Mucosa of rectum (tissue), 2 donors: ENCODE results near the gene AGFG2.
"Not testable (repeated sequence)": the region's sequence is repeated elsewhere in the genome, so short reads cannot be mapped to it uniquely, and the experiment has no call there.

Source experiments
- H3K27ac ChIP-seq, 2 donors: one replicate each; pipeline ENCODE4 v1.7.0; 2013; ENCODE audit warnings: inconsistent platforms in 2 of 2, low read depth in 2 of 2, low read length in 2 of 2
- H3K27me3 ChIP-seq, 2 donors: one replicate each; pipeline ENCODE4 v1.7.0; 2013; ENCODE audit warnings: low read length in 2 of 2; ENCODE audit not compliant: control insufficient read depth in 2 of 2, insufficient read depth in 2 of 2
- H3K36me3 ChIP-seq, 2 donors: one replicate each; pipeline ENCODE4 v1.7.0; 2013; ENCODE audit warnings: low read length in 2 of 2; ENCODE audit not compliant: control insufficient read depth in 2 of 2, insufficient read depth in 2 of 2
- H3K4me1 ChIP-seq, 2 donors: one replicate each; pipeline ENCODE4 v1.7.0; 2013; ENCODE audit warnings: low read length in 2 of 2, mild to moderate bottlenecking in 1 of 2; ENCODE audit not compliant: control insufficient read depth in 2 of 2, insufficient read depth in 2 of 2
- H3K4me3 ChIP-seq, 2 donors: one replicate each; pipeline ENCODE4 v1.7.0; 2013; ENCODE audit warnings: low read length in 2 of 2
- H3K9ac ChIP-seq, 2 donors: one replicate each; pipeline ENCODE4 v1.7.0; 2013; ENCODE audit warnings: low read length in 2 of 2, low read depth in 1 of 2, mild to moderate bottlenecking in 1 of 2
- H3K9me3 ChIP-seq, 2 donors: one replicate each; pipeline ENCODE4 v1.7.0; 2013; ENCODE audit warnings: low read length in 2 of 2; ENCODE audit not compliant: control insufficient read depth in 2 of 2
- donor health status: healthy.
- donor health status: Normal muscosa, but diverticular disease.

AGFG2 gene, protein sequence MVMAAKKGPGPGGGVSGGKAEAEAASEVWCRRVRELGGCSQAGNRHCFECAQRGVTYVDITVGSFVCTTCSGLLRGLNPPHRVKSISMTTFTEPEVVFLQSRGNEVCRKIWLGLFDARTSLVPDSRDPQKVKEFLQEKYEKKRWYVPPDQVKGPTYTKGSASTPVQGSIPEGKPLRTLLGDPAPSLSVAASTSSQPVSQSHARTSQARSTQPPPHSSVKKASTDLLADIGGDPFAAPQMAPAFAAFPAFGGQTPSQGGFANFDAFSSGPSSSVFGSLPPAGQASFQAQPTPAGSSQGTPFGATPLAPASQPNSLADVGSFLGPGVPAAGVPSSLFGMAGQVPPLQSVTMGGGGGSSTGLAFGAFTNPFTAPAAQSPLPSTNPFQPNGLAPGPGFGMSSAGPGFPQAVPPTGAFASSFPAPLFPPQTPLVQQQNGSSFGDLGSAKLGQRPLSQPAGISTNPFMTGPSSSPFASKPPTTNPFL

DNA sequence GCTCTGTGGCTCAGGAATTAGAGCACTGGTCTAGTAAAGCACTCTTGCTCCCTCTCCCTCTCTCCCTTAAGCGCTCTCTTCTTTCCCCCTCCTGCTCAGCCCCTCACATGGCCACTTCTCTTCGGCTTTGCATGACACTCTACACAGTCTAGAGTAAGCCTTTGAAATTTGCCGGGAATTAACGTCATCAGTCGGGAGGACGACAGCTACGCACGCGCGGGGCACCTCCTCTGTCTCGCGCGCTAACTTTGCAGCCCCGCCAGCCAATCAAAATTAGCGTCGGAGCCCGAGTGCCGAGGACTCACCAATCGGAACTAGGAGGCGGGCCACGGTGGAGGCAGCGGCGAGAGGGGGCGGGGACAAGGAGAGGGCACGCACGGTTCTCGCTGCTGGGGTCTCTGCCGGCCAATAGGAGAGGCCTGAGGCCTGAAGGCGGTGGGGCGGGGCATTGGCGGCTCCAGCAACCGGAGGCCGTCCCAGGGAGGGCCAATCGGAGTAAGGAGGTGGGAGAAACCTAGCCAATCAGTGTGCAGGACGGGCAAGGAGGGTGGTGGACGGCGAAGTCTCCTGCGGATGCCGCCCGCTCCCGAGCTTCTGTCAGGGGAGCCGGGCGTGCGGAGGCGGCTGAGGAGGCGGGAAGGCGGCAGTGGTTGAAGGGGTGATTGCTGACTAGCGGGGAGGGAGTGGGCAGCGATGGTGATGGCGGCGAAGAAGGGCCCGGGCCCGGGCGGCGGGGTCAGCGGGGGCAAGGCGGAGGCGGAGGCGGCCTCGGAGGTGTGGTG is at the start of gene AGFG2:
AGFG2 (plus strand) TSS at position 550 of the 782 bp plus-strand sequence; CDS start at position 694, 144 bp downstream.
- Histone ChIP-seq H3K9me3 (no peaks in the 10 kb centered on the region), H3K27me3 (no peaks in the 10 kb centered on the region), H3K4me1 (peaks cover 17 to 23% of the 10 kb centered on the region in 2 donors), H3K9ac (peak within 1 kb of the TSS; percentile 52 to 85), H3K36me3 (no peaks in the 10 kb centered on the region), H3K27ac (peak within 1 kb of the TSS; percentile 85 to 87), H3K4me3 (peak within 1 kb of the TSS; percentile 88 to 95)

DNA sequence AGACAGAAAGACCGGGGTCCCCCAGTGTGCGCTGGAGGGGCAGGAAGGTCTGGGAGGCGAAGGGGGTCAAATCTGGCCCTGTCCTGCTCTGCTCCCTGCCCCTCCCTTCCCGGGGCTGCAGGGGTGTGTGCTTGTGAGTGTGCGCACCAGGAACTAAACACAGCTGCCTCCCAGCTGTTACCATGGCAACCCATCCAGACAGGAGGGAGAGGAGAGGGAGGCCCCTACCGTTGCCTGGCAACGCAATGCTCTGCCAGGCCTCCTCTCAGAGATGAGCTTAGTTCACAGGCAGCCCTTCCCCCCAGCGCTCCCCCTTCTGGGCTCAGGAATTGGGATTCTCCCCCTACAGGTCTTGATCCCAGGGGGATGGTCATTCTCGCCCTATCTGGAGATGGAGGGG is 49.2 kb upstream of the AGFG2 start:
- Histone ChIP-seq H3K4me1 (peaks cover 3 to 5% of the 10 kb centered on the region in 2 donors), H3K27ac (no peak overlapping the region), H3K9me3 (no peaks in the 10 kb centered on the region), H3K27me3 (peaks cover 0 to 5% of the 10 kb centered on the region in 2 donors), H3K4me3 (no peak overlapping the region), H3K36me3 (no peaks in the 10 kb centered on the region), H3K9ac (no peak overlapping the region)

DNA sequence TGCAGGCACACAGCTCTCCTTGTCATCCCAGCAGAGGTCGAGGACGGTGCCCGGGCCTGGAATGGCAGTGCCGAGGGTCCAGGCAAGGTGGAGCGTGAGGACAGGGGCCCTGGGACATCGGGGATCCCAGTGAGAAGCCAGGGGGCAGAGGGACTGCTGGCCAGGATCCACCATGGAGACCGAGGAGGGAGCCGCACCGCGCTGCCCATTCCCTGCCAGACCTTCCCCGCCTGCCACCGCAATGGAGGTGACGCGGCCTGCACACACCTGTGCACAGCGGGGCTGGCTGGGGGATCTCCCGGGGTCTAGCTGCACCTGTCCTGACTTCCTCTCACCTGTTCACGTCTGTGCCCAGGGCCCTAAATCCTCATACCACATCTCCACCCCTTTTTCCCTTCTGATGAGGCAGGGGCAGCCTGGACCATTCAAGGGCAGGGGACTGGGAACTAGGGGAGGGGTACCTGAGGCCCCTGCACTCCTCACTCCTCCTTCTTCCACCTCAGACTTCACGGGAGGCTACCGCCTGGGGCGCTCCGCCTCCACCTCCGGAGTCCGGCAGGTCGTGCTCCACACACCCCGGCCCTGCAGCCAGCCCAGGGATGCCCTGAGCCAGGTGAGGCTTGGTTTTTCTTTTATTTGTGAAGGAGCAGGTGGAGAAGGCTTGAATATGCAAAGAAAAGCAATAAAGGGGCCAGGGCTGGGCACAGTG is 48.4 kb upstream of the AGFG2 start:
- H3K4me3 ChIP-seq, result no peak overlapping the region
- no peaks in the 10 kb centered on the region for H3K36me3 ChIP-seq
- no peaks in the 10 kb centered on the region for H3K9me3 ChIP-seq
- no peak overlapping the region for H3K9ac ChIP-seq
- H3K4me1 ChIP-seq, result peaks cover 3 to 5% of the 10 kb centered on the region in 2 donors
- peaks cover 0 to 5% of the 10 kb centered on the region in 2 donors for H3K27me3 ChIP-seq
- H3K27ac ChIP-seq, result no peak overlapping the region

DNA sequence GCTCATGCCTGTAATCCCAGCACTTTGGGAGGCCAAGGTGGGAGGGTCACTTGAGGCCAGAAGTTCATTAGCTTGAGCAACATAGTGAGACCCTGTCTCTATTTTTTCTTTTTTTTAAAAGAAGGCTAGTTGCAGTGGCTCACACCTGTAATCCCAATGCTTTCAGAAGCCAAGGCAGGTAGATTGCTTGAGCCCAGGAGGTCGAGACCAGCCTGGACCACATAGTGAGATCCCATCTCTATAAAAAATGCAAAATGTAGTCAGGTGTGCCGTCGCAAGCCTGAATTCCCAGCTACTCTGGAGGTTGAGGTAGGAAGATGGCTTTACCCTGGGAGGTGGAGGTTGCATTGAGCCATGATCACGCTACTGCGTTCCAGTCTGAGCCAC is 47.8 kb upstream of the AGFG2 start:
- Histone ChIP-seq H3K9me3 (no peaks in the 10 kb centered on the region), H3K36me3 (no peaks in the 10 kb centered on the region), H3K27me3 (peaks cover 0 to 5% of the 10 kb centered on the region in 2 donors), H3K27ac (no peak overlapping the region), H3K4me3 (no peak overlapping the region), H3K4me1 (peaks cover 3 to 5% of the 10 kb centered on the region in 2 donors), H3K9ac (no peak overlapping the region)

DNA sequence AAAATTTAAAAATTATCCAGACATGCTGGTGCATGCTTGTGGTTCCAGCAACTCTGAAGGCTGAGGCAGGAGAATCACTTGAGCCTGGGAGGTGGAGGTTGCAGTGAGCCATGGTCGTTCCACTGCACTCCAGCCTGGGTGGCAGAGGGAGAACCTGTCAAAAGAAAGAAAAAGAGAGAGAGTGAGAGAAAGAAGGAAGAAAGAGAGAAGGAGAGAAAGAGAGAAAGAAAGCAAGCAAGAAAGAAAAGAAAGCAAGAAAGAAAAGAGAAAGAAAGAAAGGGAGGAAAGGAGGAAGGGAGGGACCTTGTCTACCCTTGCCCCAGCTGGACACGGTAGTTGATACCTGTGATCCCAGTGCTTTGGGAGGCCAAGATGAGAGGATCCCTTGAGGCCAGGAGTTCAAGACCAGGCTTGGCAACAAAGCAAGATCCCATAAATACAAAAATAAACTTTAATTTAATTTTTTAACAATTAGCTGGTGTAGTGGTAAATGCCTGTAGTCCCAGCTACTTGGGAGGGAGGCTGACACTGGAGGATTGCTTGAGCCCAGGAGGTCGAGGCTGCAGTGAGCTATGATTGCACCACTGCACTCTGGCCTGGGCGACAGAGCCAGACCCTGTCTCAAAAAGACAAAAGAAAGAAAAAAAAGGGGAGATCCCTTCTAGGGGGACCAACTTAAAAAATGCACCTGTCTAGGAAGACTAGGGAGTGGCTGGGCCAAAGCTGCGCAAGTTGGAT is 46.1 kb upstream of the AGFG2 start:
- Histone ChIP-seq H3K9me3 (no peaks in the 10 kb centered on the region), H3K27me3 (peaks cover 0 to 5% of the 10 kb centered on the region in 2 donors), H3K4me1 (peaks cover 3 to 5% of the 10 kb centered on the region in 2 donors), H3K36me3 (no peaks in the 10 kb centered on the region), H3K9ac (no peak overlapping the region), H3K4me3 (peak overlapping the region; percentile 35 to 50), H3K27ac (no peak overlapping the region)

DNA sequence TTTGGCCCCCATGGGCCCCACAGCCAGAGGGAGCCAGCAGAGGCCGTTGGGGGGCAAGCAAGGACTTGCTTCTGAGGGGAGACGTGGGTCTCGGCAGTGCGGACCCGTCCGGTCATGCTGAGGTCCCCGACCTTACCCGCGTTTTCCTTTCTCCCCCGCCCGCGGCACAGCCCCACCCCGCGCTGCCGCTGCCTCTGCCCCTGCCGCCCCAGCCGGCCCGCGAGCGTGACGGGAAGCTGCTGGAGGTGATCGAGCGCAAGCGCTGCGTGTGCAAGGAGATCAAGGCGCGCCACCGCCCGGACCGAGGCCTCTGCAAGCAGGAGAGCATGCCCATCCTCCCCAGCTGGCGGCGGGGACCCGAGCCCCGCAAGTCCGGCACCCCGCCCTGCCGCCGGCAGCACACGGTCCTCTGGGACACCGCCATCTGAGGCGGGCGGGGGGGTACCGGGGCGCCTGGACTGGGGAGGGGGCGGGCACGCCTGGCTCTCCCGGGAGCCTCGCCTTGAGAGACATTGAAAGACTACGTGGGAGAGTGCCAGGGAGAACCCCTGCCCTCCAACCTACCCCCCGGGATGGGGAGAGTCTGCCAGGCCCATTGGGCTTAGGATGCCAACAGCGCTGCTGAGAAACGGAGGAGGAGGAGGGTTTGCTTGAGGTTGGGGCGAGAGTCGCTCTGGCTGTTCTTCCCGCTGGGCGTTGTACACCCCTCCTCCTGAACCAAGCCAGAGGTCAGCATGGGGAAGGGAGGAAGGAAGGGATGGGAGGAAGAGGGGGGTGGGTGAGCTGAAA is 45.3 kb upstream of the AGFG2 start:
- Histone ChIP-seq H3K27ac (no peak overlapping the region), H3K9ac (no peak overlapping the region), H3K4me3 (peak overlapping the region; percentile 35 to 50)

DNA sequence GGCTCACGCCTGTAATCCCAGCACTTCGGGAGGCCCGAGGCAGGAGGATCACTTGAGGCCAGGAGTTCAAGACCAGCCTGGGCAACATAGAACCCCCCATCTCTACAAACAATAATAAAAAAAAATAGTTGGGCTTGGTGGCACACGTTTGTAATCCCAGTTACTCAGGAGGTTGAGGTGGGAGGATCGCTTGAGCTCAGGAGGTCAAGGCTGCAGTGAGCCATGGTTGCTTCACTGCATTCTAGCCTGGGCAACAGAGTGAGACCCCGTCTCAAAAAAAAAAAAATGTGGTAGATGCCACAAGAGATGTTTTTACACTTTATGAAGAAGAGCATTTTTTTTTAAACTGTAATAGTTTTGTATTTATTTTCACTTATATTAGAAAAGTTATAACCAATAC is 42.5 kb upstream of the AGFG2 start:
- Histone ChIP-seq H3K4me3 (no peak overlapping the region), H3K4me1 (peaks cover 3 to 5% of the 10 kb centered on the region in 2 donors), H3K27me3 (peaks cover 0 to 5% of the 10 kb centered on the region in 2 donors), H3K9ac (no peak overlapping the region), H3K36me3 (no peaks in the 10 kb centered on the region), H3K27ac (no peak overlapping the region), H3K9me3 (no peaks in the 10 kb centered on the region)

More for the DNA sequence above, 45.3 kb upstream of the AGFG2 start:
- Histone ChIP-seq H3K27me3 (peaks cover 0 to 5% of the 10 kb centered on the region in 2 donors), H3K9me3 (no peaks in the 10 kb centered on the region), H3K4me1 (peaks cover 3 to 5% of the 10 kb centered on the region in 2 donors), H3K36me3 (no peaks in the 10 kb centered on the region)

DNA sequence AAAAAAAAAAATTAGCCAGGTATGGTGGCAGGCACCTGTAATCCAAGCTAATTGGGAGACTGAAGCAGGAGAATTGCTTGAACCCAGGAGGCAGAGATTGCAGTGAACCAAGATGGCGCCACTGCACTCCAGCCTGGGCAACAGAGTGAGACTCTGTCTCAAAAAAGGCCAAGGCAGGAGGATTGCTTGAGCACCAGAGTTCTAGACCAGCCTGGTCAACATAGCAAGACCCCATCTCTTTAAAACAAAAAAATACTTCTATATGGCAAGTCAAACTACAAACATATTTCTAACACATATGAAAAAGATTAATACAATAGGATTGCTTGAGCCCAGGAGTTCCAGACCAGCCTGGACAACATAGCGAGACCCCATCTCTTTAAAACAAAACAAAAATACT is 38.3 kb upstream of the AGFG2 start:
- not testable (repeated sequence) for H3K4me3 ChIP-seq, H3K27me3 ChIP-seq, H3K36me3 ChIP-seq, H3K4me1 ChIP-seq, H3K9ac ChIP-seq, H3K27ac ChIP-seq, H3K9me3 ChIP-seq

DNA sequence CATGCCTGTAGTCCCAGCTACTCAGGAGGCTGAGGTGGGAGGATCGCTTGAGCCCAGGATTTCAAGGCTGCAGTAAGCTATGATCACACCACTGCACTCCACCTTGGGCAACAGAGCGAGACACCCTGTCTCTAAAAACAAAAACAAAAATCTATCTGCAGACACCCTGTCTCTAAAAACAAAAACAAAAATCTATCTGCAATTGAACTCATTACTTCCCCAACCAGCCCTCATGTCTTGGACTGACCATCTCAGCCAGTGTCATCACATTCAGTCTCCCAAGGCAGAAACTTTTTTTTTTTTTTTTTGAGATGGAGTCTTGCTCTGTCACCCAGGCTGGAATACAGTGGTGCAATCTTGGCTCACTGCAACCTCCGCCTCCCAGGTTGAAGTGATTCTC is 35.0 kb upstream of the AGFG2 start:
- H3K27me3 ChIP-seq, H3K9ac ChIP-seq, H3K4me1 ChIP-seq, H3K36me3 ChIP-seq, H3K4me3 ChIP-seq, H3K9me3 ChIP-seq, H3K27ac ChIP-seq: not testable (repeated sequence)
